Activated CD4-positive, alpha-beta T cell treated with anti-CD3 and anti-CD28 coated beads, Interleukin-2, Interleukin-4, amounts not matched to agents 100 ng/mL and 50 ng/mL, durations not matched to agents 16 hours and 8 hours (primary cell): ENCODE measurements around the gene FRRS1L.

Source experiments
- DNase-seq: peaks from one replicate; pipeline ENCODE4 v3.0.0-alpha.2; 2020; ENCODE audit warnings: low spot score

The FRRS1L gene

GRCh38 chr9:109176386-109176785 lies 9.3 kb upstream of the FRRS1L start:
- no peak for DNase-seq

DNA sequence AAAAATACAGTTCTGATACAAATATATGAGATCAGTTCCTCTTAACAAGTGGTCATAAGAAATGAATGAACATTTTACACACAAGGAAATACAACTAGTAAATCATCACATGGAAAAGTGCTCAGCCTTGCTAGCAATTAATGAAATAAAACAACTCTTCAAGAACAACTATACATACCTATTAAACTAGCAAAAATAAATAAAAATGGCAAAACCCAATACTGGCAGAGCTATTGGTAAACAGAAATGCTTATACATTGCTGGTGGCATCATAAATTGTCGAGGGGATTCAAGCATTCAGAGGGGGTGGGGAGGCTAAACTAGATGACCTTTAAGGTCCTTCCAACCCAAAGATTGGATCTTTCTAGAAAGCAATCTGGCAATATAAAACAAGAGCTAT lies 5.9 kb upstream of the FRRS1L start:
- no peak for DNase-seq

DNA sequence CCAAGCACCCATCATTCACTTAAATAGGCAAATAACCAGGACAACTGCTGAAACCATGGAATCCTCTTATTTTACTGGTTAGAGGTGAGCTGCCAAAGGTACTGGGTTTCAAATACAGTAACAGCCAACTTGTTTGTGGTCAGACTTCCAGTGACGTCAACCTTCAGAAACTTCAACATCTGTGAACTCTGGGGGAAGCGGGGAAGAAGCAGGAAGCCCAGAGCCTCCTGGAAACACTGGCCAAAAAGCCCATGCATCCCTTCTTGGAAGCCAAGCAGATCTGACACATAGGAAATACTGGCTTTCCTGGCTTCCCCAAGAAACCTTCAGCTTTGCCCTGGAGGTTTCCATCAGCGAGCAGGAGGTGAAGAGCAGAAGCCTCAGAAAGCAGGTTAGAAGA lies 4.9 kb upstream of the FRRS1L start:
- no peak for DNase-seq

DNA sequence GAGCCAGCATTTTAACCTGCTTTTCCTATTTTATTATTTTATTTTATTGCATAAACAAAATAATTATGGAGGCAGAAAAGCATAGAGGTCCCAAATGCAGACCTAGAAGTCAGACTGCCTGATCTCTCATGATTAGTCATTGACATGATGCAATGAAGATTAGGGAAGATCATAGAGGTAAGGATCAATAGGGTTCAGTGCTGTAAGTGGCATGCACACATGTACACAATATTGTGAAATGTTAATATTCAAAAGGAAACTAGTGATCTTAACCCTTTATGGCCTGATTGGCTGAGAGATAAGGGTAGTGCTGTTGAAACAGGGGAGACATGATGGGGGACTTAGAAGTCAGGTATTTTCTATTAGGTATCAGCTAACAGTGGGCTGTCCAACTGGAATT lies 1.1 kb upstream of the FRRS1L start:
- peak; percentile 42 for DNase-seq

- DNase-seq: no peak
Measured at GRCh38 chr9:109167716-109168115, 667 bp upstream of the FRRS1L start.

- no peak for DNase-seq
Measured at GRCh38 chr9:109166171-109166770, 778 bp downstream of the FRRS1L start.

DNA sequence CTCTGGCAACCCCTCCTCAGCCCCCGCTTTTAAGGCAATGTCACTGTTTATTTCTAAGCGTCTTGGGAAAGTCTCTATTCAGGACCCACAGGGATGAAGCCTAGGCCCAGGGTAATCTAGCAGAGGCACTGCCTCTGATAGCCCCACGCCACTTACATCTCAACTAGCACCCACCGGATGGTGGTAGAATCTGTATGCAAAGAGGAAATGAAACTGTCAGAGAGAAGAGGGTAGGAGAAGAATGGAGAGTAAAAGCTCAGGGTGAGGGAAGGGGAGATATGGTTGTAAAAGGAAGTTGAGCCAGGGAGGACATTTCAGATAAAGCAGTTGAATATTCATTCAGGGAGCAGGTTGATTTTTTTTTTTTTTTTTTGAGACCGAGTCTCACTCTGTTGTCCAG lies 3.0 kb downstream of the FRRS1L start:
- DNase-seq: no peak

- no peak for DNase-seq
Measured at GRCh38 chr9:109163194-109163593, 3.9 kb downstream of the FRRS1L start.

- no peak for DNase-seq
Measured at GRCh38 chr9:109162677-109163076, 4.4 kb downstream of the FRRS1L start.

DNA sequence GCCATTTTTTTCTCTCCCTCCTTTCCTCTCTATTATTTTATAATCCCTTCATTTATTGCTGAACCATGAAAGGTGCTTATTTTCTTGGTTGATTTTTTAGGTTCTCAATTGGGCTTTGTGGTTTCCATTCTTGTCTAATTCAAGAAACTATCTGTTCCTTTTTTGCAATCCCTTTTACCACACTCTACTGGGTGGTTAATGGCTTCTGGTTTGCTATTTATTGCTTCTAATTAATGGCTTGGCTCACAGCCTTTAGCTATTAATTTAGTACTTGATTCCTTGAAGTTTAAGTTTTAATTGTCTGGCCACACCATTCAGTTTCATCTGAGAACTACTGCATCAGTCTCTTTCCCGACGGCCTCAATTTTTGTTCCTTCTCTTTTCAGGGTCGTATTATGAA lies 5.6 kb downstream of the FRRS1L start:
- DNase-seq: no peak

- no peak for DNase-seq
Measured at GRCh38 chr9:109159583-109159982, 7.5 kb downstream of the FRRS1L start.

- DNase-seq: no peak
Measured at GRCh38 chr9:109158651-109159050, 8.4 kb downstream of the FRRS1L start.

- DNase-seq: no peak
Measured at GRCh38 chr9:109156708-109157107, 10.3 kb downstream of the FRRS1L start.

DNA sequence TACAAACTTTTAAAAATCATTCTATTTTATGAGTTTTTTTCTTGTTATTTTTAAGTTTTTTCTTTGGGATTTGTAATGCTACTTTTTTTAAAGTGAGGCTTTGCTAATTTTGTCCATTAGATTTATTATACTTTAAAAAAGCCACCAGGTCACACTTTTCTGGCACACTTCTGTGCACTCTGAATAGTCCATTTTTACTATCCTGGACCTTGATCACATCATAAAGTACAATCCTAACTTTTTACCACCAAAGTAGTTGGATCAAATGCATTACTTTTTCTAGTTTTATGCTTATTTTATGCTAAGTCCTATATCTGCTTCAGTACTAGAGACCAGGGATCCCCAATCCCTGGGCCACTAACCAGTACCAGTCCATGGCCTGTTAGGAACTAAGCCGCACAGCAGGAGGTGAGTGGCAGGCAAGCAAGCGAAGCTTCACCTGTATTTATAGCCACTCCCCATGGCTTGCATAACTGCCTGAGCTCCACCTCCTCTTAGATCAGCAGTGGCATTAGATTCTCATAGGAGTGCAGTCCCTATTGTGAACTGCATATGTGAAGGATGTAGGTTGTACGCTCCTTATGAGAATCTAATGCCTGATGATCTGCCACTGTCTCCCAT lies 16.0 kb downstream of the FRRS1L start:
- no peak for DNase-seq

- DNase-seq: no peak
Measured at GRCh38 chr9:109149722-109150121, 17.3 kb downstream of the FRRS1L start.

- no peak for DNase-seq
Measured at GRCh38 chr9:109149089-109149488, 18.0 kb downstream of the FRRS1L start.

DNA sequence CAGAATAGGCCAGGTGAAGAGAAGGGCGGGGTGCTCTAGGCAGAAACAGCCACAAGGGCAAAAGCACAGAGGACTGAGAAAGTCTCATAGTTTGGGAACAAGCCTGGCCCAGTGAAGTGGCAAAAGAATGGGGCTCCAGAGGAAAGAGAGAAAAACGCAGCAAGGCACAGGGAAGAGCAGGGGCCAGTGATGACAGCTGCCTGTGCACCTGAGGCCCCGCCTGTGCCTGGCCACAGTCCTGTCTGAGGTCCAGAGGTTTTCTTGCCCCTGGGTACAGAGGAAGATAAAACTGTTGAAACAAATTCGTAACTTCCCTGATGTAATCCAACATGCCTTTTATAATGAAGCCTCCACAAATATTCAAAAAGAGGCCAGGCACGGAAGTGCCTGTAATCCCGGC lies 22.0 kb downstream of the FRRS1L start:
- no peak for DNase-seq

DNA sequence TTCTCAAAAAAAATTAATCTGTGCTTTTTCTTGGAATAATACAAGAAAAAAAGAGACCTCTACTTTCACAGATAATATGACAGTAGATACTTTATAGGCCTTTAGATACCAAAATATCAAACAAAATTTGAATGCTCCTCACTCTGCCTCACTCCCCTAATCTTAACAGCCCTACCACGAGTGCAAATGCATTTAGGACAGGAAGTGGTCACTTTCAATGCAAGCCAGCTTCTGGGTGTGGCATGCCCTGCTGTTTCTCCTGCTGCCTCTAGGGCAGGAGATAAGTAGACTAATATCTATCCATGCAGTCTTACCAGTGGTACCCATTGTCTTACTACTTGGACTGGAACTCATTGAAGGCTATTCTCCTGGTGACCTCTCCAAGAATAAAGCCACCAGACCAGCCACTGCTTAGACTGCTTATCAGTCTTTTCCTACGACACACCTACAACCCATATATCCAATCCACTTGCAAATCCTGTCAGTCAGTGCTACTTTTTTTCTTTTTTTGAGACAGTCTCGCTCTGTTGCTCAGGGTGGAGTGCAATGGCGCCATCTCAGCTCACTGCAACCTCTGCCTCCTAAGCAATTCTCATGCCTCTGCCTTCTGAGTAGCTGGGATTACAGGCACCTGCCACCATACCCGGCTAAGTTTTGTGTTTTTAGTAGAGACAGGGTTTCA lies 23.0 kb downstream of the FRRS1L start:
- peak; percentile 36 for DNase-seq

DNA sequence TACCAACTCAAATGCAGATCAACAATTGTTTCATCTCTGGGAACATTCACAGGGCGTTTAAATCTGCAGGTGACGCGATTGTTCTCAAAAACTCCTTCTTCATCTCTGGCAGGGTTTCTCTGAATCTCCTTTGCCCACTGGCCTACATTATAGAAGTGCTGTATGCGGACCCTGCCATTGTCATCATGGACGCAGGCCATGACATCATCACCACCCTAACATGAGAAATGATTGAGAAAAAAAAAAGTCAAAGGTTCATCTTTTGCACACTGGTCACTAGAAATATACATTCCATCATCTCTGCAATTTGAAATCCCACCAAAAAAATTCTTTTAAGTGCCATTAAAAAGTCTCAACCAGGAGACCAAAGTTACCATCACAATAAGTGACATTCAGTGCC lies 25.7 kb downstream of the FRRS1L start:
- DNase-seq: no peak

DNA sequence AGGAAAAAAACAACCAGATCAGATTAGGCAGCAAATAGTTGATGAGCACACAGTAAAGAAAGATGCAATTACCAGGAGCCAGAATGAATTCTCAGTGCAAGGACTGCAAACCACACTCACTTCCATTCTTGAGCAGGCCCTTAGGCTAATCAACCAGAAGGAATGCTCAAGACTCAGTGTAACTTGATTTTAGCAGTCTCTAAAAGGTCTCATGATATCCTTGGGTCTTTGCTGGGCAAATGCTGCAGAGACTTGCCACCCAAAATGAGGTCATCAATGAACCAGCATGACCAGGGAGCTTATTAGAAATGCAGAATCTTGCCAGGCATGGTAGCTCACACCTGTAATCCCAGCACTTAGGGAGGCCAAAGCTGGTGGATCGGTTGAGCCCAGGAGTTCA lies 27.2 kb downstream of the FRRS1L start:
- DNase-seq: no peak

DNA sequence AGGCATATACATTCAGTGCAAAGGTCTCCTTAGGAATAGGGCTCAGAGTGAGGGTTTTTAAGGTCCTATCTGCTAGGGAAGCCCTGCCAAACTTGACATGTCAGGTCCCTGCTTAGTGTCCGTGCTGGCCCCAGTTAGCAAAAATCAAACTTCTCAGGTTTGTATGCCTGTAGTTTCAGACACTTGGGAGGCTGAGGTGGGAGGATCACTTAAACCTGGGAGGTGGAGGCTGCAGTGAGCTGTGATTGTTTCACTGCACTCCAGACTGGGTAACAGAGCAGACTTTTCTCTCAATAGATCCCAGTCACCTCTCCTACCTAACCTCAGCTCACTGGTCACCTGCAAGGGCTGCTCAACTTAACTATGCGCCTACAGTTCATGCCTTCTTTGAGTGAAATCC lies 28.6 kb downstream of the FRRS1L start:
- DNase-seq: no peak

- no peak for DNase-seq
Measured at GRCh38 chr9:109134167-109134578, 32.9 kb downstream of the FRRS1L start.

- no peak for DNase-seq
Measured at GRCh38 chr9:109133533-109133932, 33.5 kb downstream of the FRRS1L start.

GRCh38 chr9:109132567-109133021 lies 34.5 kb downstream of the FRRS1L start:
- no peak for DNase-seq
